NOMO-1 treated with dmso at 0.1 percent for 144 hours (cell line): ENCODE data around the gene LRFN5.
"Not testable (repeated sequence)": the region's sequence is repeated elsewhere in the genome, so short reads cannot be mapped to it uniquely, and the experiment has no call there.

Experiments used
- DNase-seq: peaks from one replicate; lab custom pipeline; 2025; ENCODE audit not compliant: unreplicated experiment; lab: John Stamatoyannopoulos, UW

Gene LRFN5

DNA sequence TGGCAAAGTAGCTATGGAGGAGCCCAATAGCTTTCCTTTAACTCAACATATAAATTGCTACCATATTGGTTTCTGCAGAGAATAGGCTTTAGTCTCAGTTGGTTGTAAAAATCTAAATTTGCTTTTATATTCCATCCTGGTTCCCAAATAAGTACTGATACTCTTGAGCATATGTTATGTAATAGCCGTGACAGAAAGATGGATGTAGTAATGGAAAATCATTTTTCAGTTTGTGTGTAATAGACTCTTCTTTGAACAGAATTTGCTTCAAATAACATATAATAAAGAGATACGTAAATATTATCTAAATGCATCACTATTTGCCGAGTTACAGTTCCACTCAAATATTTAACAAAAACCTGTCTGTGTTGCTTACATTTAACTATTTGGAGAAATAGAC is 271.6 kb downstream of the LRFN5 start:
- no peak for DNase-seq

- DNase-seq, result no peak
Observed at GRCh38 chr14:41891624-41892023, 284.9 kb downstream of the LRFN5 start.

DNA sequence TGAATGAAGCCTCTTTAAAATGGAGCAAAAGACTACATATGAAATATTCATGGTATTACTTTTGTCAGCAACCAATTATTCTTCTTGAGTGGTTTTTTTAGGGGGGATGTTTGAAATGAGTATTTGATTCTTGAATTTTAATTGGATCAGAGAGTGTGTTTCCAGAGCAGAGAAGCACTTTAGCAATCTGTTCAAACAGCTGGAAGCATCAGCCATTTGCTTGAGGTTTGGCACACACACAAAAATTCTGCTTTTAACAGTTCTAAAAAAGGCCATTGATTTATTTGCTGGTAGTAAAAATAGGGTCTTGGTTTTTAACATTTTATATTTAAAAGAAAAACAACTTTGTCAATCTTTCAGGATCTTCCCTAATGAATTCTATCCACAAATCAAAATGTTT is 292.7 kb downstream of the LRFN5 start:
- DNase-seq, result no peak

- DNase-seq, result no peak
Observed at GRCh38 chr14:41900644-41901043, 294.0 kb downstream of the LRFN5 start.

DNA sequence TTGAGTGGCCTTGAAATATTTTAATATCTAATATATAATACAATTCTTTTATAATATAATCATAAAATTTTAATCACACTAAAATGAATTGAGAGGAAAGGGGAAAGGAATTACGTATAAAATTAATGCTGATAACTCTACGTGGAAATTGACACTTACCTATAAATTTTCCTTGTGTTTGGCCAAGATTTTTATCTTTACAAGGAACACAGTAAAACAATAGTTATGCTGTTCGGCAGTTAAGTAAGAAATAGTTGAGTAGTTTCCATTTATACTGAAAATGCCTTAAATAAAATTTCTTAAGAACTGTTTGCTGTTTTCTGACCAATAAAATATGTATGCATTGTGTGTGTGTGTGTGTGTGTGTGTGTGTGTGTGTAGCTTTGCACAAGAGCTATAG is 294.4 kb downstream of the LRFN5 start:
- no peak for DNase-seq

DNA sequence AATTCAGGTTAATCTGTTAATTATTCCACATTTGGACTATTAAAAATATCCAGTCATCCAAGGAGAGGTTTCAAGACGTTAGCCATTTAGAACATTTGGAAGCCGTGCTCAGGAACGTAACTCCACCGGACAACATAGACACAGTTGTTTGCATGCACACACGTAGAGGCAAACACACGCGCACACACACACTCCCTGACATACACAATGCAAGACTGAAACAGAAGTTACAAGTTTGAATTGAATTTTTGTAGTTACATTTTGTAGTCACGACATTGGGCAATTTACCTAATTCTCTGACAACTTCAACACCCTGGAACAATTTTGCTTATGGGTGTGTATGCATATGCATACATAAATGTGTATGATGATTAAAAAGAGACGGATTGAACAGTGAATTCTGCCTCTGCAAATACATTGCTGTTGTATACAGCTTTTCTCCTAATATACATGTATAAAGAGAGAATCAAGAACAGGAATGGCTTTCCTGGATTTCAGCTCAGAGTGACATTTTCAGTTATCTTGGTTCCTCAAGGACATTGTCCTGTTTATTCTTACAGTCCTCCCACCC is 298.8 kb downstream of the LRFN5 start:
- no peak for DNase-seq

- not testable (repeated sequence) for DNase-seq
Observed at GRCh38 chr14:41911155-41911554, 304.5 kb downstream of the LRFN5 start.

GRCh38 chr14:41913398-41913797 is 306.7 kb downstream of the LRFN5 start:
- no peak for DNase-seq

- no peak for DNase-seq
Observed at GRCh38 chr14:41915732-41916131, 309.1 kb downstream of the LRFN5 start.

- no peak for DNase-seq
Observed at GRCh38 chr14:41916313-41916712, 309.6 kb downstream of the LRFN5 start.

- no peak for DNase-seq
Observed at GRCh38 chr14:41925409-41925808, 318.7 kb downstream of the LRFN5 start.

DNA sequence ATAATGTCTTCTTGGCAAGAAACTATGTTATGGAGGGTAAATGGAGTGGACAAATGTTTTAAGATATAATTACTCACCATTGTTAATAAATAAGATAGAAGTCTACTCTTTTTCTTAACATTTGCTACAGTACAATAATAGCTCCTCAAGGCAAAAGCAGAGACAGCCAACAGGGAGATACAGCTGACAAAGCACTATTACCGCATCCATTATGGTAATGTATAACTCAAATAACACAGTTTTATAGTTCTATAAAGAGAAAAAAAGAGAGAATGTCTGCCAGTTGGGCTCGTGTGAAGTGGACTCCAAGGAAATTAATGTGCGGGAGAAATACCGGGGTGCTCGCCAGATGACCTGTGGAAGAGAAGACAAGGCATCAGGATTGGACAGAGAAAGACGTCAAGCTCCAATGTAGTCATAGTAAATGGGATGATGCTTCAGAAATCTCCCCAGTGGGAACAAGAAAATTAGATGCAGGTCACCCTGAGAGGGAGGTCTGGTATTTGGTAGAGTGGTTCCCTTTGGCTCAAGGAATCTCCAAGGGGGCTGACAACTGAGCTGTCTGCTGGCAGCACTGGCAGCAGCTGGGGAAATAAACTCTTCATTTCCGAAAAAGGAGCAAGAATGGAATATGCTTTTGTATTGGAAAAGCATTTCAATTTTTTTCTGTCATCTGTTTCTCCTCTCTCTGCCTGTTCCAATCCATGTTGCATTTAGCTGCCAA is 343.9 kb downstream of the LRFN5 start:
- no peak for DNase-seq
